Activated T-cell treated with anti-CD3 and anti-CD28 coated beads, Interleukin-2, amount 50 U/mL, for 72 hours (primary cell): ENCODE measurements around the gene PREP. TPM values are rescaled to one million over a fixed set of nuclear protein-coding genes. Genes with fewer than 3 reads are reported as not detected.

Experiments
- ATAC-seq, 2 donors: fragments of 150-1000 bp; cut with Tn5 transposase; replicated peaks in 1 of 2; 2 replicates each; pipeline ENCODE4 v1.10.0; 2021; ENCODE audit warnings: moderate library complexity in 2 of 2, mild to moderate bottlenecking in 1 of 2
- DNase-seq, 2 donors: peaks; one replicate each; pipeline ENCODE4 v3.0.0; 2021 to 2022; ENCODE audit warnings: mixed read lengths in 1 of 2
- H3K27ac Mint-ChIP-seq: one replicate; pipeline ENCODE4 v1.8.0; 2022; ENCODE audit warnings: mild to moderate bottlenecking, moderate library complexity, mixed read lengths
- H3K27me3 Mint-ChIP-seq: one replicate; pipeline ENCODE4 v1.8.0; 2022; ENCODE audit warnings: low read depth, mixed read lengths
- H3K36me3 Mint-ChIP-seq, 2 donors: one replicate each; pipeline ENCODE4 v1.8.0; 2022; ENCODE audit warnings: mixed read lengths in 2 of 2, mild to moderate bottlenecking in 1 of 2; ENCODE audit not compliant: insufficient read depth in 2 of 2
- H3K4me1 Mint-ChIP-seq: one replicate; pipeline ENCODE4 v1.8.0; 2022; ENCODE audit warnings: low read depth, mixed read lengths
- H3K4me3 Mint-ChIP-seq, 2 donors: one replicate each; pipeline ENCODE4 v1.8.0; 2022; ENCODE audit warnings: mild to moderate bottlenecking in 2 of 2, mixed read lengths in 2 of 2, moderate library complexity in 2 of 2
- H3K9me3 Mint-ChIP-seq, 2 donors: one replicate each; pipeline ENCODE4 v1.8.0; 2022; ENCODE audit warnings: mixed read lengths in 2 of 2
- total RNA-seq, 2 donors: library from RNA; stranded (reverse); gene quantifications; one replicate each; pipeline ENCODE4 v1.2.3, GENCODE V29; 2022

The PREP gene
- total RNA-seq, 2 donors from 2014 or later: 31.6 to 40.0 TPM

DNA sequence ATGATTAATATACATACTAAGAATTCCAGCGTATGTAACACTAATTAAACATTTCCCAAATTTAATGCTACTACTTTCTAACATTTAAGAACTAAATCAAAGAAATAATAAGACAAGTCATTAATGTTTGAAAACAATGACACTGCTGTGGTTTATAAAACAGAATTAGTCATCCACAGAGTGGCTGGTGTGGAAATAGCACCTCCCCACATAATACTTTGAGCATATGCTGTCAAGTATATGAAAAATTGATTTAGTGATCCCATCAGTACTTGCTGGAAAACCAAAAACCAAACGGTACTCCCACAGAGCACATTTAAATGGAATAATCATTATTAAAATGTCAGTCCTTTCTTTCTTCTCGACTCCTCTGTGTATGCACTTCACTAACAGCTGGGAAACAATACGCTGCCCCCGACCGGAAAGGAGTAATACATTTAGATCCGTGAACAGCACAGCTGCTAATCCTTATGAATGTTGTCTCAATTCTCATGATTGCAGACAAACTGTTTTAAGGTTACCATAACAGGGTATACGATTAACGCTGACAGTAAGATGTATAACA is 78.4 kb downstream of the PREP start:
- H3K4me3 Mint-ChIP-seq: no peak overlapping the region
- H3K27ac Mint-ChIP-seq: no peak overlapping the region
- no peak for ATAC-seq
- DNase-seq: no peak
- no peaks in the 10 kb centered on the region for H3K4me1 Mint-ChIP-seq
- H3K9me3 Mint-ChIP-seq: no peaks in the 10 kb centered on the region
- peaks cover 4 to 12% of the 10 kb centered on the region in 2 donors for H3K36me3 Mint-ChIP-seq
- no peaks in the 10 kb centered on the region for H3K27me3 Mint-ChIP-seq

DNA sequence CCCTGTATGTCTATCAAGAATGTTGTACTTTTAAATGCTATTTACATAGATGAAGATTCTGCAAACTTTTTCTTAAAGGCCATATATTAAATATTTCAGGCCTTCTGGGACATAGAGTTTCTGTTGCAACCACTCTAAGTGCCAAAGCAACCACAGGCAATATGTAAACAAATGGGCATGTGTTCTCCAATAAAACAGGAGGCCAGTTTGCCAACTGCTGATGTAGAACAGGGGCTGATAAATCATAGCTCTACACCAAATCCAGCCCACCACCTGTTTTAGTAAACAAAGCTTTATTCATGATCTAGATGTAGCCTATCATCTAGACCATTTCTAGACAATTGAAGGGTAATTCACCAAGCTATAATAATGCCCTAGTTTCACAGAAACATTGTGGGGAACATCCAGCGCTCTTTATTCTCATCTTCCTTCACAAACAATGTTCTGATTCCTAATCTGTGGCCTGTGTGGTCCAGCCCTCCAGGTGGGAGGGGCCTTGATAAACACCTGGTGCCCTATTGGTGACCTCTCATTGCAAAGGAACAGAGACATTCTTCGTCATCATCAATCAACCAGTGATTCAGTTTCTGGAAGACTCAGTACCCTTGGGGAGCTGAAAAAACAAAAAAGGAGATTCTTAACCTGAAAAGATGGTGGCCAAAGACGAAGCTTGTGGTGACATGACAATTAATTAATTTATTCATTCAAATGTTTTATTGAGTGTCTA is 80.2 kb downstream of the PREP start:
- Mint-ChIP-seq H3K9me3 (no peaks in the 10 kb centered on the region), H3K36me3 (peaks cover 4 to 10% of the 10 kb centered on the region in 2 donors), H3K27me3 (no peaks in the 10 kb centered on the region), H3K4me1 (no peaks in the 10 kb centered on the region), H3K27ac (no peak overlapping the region), H3K4me3 (no peak overlapping the region)
- DNase-seq (no peak), ATAC-seq (no peak)

GRCh38 chr6:105321728-105322127 is 81.2 kb downstream of the PREP start:
- DNase-seq: no peak
- H3K36me3 Mint-ChIP-seq: peaks cover 4 to 13% of the 10 kb centered on the region in 2 donors
- no peak overlapping the region for H3K4me3 Mint-ChIP-seq
- H3K9me3 Mint-ChIP-seq: no peaks in the 10 kb centered on the region
- H3K4me1 Mint-ChIP-seq: no peaks in the 10 kb centered on the region
- ATAC-seq: no peak
- no peak overlapping the region for H3K27ac Mint-ChIP-seq
- H3K27me3 Mint-ChIP-seq: no peaks in the 10 kb centered on the region

- no peaks in the 10 kb centered on the region for H3K27me3 Mint-ChIP-seq
- peaks cover 3 to 13% of the 10 kb centered on the region in 2 donors for H3K36me3 Mint-ChIP-seq
- ATAC-seq (no peak), DNase-seq (no peak)
- no peaks in the 10 kb centered on the region for H3K4me1 Mint-ChIP-seq
- H3K4me3 Mint-ChIP-seq: no peak overlapping the region
- H3K27ac Mint-ChIP-seq: no peak overlapping the region
- H3K9me3 Mint-ChIP-seq: no peaks in the 10 kb centered on the region
These were observed 81.7 kb downstream of the PREP start for GRCh38 chr6:105321207-105321606.

DNA sequence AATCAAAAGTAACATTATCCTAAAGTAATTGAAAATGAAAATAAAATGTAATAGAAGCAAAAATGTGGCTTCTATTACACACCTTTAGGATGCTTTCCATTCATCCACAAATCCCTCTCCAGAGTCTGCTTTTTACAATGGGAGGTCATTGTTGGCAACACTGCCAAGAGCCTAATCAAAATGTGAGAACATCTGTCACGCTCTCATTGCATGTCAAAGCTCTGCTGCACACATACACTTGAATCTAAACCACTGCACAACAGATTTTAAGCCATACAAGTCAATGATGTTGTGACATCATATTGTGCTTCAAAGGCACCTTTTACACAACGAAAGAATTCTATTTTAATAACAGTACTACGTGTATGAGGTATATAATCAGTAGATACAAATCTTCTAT is 82.1 kb downstream of the PREP start:
- no peak for ATAC-seq
- no peak overlapping the region for H3K27ac Mint-ChIP-seq

GRCh38 chr6:105320271-105320670 is 82.6 kb downstream of the PREP start:
- H3K27me3 Mint-ChIP-seq: no peaks in the 10 kb centered on the region
- no peak overlapping the region for H3K4me3 Mint-ChIP-seq
- no peaks in the 10 kb centered on the region for H3K9me3 Mint-ChIP-seq
- peaks cover 5 to 13% of the 10 kb centered on the region in 2 donors for H3K36me3 Mint-ChIP-seq
- H3K4me1 Mint-ChIP-seq: no peaks in the 10 kb centered on the region
- H3K27ac Mint-ChIP-seq: no peak overlapping the region
- DNase-seq: no peak
- ATAC-seq: no peak

More for the DNA sequence above, 82.1 kb downstream of the PREP start:
- no peaks in the 10 kb centered on the region for H3K9me3 Mint-ChIP-seq
- peaks cover 5 to 13% of the 10 kb centered on the region in 2 donors for H3K36me3 Mint-ChIP-seq
- H3K27me3 Mint-ChIP-seq: no peaks in the 10 kb centered on the region
- DNase-seq: no peak
- H3K4me3 Mint-ChIP-seq: no peak overlapping the region
- no peaks in the 10 kb centered on the region for H3K4me1 Mint-ChIP-seq

- no peak overlapping the region for H3K4me3 Mint-ChIP-seq
- H3K27me3 Mint-ChIP-seq: no peaks in the 10 kb centered on the region
- H3K4me1 Mint-ChIP-seq: no peaks in the 10 kb centered on the region
- H3K36me3 Mint-ChIP-seq: peaks cover 8 to 17% of the 10 kb centered on the region in 2 donors
- no peaks in the 10 kb centered on the region for H3K9me3 Mint-ChIP-seq
- ATAC-seq (no peak), DNase-seq (no peak)
- H3K27ac Mint-ChIP-seq: no peak overlapping the region
These were observed 83.6 kb downstream of the PREP start for GRCh38 chr6:105319331-105319730.

- Mint-ChIP-seq H3K27ac (no peak overlapping the region), H3K27me3 (no peaks in the 10 kb centered on the region), H3K4me1 (no peaks in the 10 kb centered on the region), H3K36me3 (peaks cover 9 to 17% of the 10 kb centered on the region in 2 donors), H3K4me3 (no peak overlapping the region), H3K9me3 (no peaks in the 10 kb centered on the region)
- DNase-seq (no peak), ATAC-seq (no peak)
These were observed 84.2 kb downstream of the PREP start for GRCh38 chr6:105318660-105319059.

DNA sequence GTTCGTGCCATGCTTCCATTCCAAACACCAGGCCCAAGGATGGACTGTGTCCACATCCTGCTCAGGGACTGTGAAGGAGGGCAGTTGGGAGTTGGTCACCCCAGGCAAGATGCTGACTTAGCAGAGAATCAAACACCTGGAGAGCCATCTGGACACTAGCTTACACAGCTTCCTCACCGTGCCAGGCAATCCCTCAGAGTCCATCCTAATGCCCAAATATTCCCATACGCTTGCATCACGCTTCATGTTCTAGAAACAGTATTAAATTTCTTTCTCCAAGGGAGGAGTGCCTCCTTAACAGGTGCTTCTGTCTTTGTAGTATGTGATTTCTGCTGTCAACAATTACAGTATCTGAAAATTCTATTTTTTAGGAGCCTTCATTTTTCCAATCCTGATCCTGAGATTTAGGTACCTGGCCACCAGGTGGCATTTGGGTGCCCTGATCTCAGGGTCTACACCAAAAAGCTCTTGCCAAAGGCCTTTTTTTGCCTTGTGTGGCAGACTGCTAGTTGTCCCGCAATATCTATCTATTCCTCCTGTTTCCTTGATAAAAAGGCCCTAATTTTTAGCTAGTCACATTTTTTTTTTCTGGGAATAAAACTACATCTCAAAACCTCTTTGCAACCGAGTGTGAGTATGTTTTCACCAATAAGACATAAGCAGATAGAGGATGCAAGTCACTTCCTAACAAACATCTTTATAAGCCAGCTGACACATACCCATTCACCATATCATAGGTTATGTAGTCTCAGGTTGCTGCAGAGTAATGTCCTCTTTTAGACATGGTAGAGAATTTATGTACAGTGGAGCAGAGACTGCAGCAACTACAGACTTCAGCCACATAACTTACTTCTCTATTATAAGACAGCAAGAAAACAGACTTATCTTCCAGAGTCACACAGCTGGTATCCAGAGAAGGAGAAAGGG is 85.0 kb downstream of the PREP start:
- Mint-ChIP-seq H3K4me1 (no peaks in the 10 kb centered on the region), H3K9me3 (no peaks in the 10 kb centered on the region), H3K36me3 (peaks cover 9 to 14% of the 10 kb centered on the region in 2 donors), H3K4me3 (no peak overlapping the region), H3K27ac (no peak overlapping the region), H3K27me3 (no peaks in the 10 kb centered on the region)
- DNase-seq (no peak), ATAC-seq (no peak)

DNA sequence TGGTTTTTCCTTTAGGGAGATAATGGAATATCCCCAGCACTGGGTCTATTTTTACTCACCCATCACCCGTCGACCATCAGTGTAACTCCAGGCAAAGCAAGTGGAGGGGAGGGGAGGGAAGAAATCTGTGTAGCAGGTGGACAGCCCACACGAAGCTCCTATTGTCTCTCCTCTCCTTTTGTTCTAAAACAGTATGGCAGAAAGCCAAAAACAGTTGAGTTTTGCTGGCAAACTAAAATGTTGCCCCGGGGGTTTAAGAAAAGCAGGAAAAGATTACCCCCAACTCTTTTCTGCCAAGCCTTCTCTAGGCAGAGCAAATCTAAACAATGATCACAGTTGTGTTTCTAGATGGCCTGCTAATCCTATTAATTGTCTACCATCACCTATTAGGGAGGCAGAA is 89.7 kb downstream of the PREP start:
- H3K27me3 Mint-ChIP-seq: no peaks in the 10 kb centered on the region

DNA sequence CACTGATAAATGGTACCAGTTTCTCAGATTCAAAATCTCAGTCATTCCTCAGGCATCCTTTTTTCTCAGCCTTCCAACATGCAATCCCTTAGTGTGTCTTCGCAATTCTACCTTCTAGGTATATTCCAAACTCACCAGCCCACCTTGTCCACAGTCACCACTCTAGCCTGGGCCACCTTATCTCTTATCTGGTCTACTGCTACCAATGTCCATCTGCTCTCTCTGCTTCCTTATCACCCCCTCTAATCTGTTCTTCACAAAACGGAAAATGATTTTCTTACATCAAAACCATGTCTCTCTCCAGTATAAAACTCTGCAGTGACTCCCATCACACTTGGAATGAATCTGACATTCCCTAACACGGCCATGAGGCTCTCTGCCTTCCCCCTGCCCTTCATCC is 91.9 kb downstream of the PREP start:
- Mint-ChIP-seq H3K9me3 (no peaks in the 10 kb centered on the region), H3K27me3 (no peaks in the 10 kb centered on the region), H3K4me3 (no peak overlapping the region), H3K36me3 (peaks cover 3 to 10% of the 10 kb centered on the region in 2 donors), H3K4me1 (no peaks in the 10 kb centered on the region), H3K27ac (no peak overlapping the region)
- ATAC-seq (no peak), DNase-seq (no peak)

More for the DNA sequence above, 89.7 kb downstream of the PREP start:
- ATAC-seq (no peak), DNase-seq (no peak)
- H3K4me3 Mint-ChIP-seq: no peak overlapping the region
- no peaks in the 10 kb centered on the region for H3K4me1 Mint-ChIP-seq
- no peaks in the 10 kb centered on the region for H3K9me3 Mint-ChIP-seq
- no peak overlapping the region for H3K27ac Mint-ChIP-seq
- H3K36me3 Mint-ChIP-seq: peaks cover 6 to 12% of the 10 kb centered on the region in 2 donors

DNA sequence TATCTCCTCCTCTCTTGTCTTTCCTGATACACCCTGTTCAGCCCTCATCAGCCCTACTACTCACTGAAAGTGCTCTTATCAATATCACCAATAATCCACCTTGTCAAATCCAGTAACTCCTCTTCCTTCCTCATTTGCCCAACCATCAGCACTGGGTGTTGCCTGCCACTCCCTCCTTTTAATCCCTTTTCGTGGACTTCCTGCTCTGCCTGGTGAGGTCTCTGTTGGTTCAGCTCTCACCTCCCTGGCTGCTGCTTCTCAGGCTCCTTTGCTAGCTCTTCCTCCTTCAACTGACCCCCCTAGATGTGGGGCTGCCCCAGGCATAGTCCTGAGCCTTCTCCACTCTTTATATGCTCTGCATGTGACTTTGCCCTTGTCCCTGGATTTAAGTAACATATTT is 92.5 kb downstream of the PREP start:
- H3K27ac Mint-ChIP-seq: no peak overlapping the region
- no peak overlapping the region for H3K4me3 Mint-ChIP-seq
- H3K9me3 Mint-ChIP-seq: no peaks in the 10 kb centered on the region
- no peak for ATAC-seq
- no peak for DNase-seq
- peaks cover 3 to 10% of the 10 kb centered on the region in 2 donors for H3K36me3 Mint-ChIP-seq
- H3K27me3 Mint-ChIP-seq: no peaks in the 10 kb centered on the region
- no peaks in the 10 kb centered on the region for H3K4me1 Mint-ChIP-seq

- DNase-seq (no peak), ATAC-seq (no peak)
- Mint-ChIP-seq H3K4me3 (no peak overlapping the region), H3K36me3 (peaks cover 0 to 6% of the 10 kb centered on the region in 2 donors), H3K27ac (no peak overlapping the region), H3K9me3 (no peaks in the 10 kb centered on the region), H3K27me3 (no peaks in the 10 kb centered on the region), H3K4me1 (no peaks in the 10 kb centered on the region)
These were observed 94.0 kb downstream of the PREP start for GRCh38 chr6:105308840-105309239.
